Natural killer cell treated with Interleukin-12 subunit alpha and Interleukin-12 subunit beta and Interleukin-15 and Interleukin-18, amount 100 ng/mL, for 72 hours (primary cell): ENCODE measurements around the gene ZNRD2. TPM values are rescaled to one million over a fixed set of nuclear protein-coding genes. Genes with fewer than 3 reads are reported as not detected.
A peak's percentile ranks its signal among the peaks of the same experiment; 100 is the strongest.
"Not testable (repeated sequence)": the region's sequence is repeated elsewhere in the genome, so short reads cannot be mapped to it uniquely, and the experiment has no call there.

Experiments
- ATAC-seq, 2 donors: fragments of 150-1000 bp; cut with Tn5 transposase in 1 of 2; sonication (Bioruptor Pico), chemical (Tn5 transposase) in 1 of 2; 2 replicates each; pipeline ENCODE4 v1.10.0; 2021
- DNase-seq: peaks from one replicate; pipeline ENCODE4 v3.0.0; 2022; ENCODE audit warnings: low spot score
- H3K27ac Mint-ChIP-seq, 2 donors: 1 replicate in 1 of 2; 2 replicates in 1 of 2; pipeline ENCODE4 v1.8.0; 2022; ENCODE audit warnings: mixed read lengths in 2 of 2, mild to moderate bottlenecking in 1 of 2, moderate library complexity in 1 of 2
- H3K27me3 Mint-ChIP-seq, 2 donors: 1 replicate in 1 of 2; 2 replicates in 1 of 2; pipeline ENCODE4 v1.8.0; 2022; ENCODE audit warnings: mixed read lengths in 2 of 2
- H3K36me3 Mint-ChIP-seq: one replicate; pipeline ENCODE4 v1.8.0; 2022; ENCODE audit warnings: mixed read lengths
- H3K4me1 Mint-ChIP-seq, 2 donors: 1 replicate in 1 of 2; 2 replicates in 1 of 2; pipeline ENCODE4 v1.8.0; 2022; ENCODE audit warnings: low read depth in 2 of 2, mixed read lengths in 2 of 2, mild to moderate bottlenecking in 1 of 2
- H3K4me3 Mint-ChIP-seq: one replicate; pipeline ENCODE4 v1.8.0; 2022; ENCODE audit warnings: mixed read lengths
- H3K9me3 Mint-ChIP-seq: 2 replicates; pipeline ENCODE4 v1.8.0; 2022; ENCODE audit warnings: mixed read lengths
- total RNA-seq, 2 donors: library from RNA; stranded (reverse); gene quantifications; one replicate each; pipeline ENCODE4 v1.2.3, GENCODE V29; 2022

The ZNRD2 gene, protein sequence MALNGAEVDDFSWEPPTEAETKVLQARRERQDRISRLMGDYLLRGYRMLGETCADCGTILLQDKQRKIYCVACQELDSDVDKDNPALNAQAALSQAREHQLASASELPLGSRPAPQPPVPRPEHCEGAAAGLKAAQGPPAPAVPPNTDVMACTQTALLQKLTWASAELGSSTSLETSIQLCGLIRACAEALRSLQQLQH
- 10 to 100 TPM; 55.8 to 89.3 TPM for total RNA-seq

DNA sequence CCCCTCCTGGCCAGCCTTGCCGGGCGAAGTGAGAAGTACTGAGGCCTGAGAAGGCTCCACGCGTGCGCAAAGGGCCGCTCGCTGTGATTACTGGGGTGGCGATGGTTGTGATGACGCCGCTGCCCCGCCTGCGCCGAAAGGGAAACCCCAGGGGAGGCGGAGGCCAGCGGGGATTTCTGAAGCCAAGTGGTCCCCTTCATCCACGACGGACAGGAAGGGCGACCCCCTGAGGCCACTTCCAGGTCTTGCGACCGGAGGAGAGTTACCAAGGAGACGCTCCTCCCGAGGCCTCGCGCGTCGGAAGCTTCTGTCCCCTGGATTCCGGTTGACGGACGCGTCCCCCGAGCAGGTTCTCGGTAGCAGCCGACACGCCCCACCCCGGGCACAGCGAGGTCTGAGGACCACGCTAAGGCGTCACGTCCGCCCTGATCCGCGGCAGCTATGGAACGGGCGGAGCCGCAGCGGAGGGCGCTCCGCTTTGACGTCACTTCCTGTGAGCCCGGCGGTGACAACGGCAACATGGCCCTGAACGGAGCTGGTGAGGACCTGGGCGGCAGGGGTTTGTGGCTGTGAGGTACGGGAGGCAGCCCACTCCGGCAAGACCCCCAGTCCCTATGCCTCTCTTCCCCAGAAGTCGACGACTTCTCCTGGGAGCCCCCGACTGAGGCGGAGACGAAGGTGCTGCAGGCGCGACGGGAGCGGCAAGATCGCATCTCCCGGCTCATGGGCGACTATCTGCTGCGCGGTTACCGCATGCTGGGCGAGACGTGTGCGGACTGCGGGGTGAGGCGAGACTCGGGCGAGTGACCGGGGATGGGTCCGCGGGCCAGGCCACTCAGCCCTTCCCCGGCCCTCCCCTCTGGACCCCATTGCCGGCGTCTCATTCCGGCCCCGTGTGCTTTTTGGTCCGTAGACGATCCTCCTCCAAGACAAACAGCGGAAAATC, at the start of gene ZNRD2:
Gene ZNRD2 (plus strand): TSS at position 505 of the 946 bp plus-strand sequence. CDS start 15 bp downstream, at position 520.
- Mint-ChIP-seq H3K9me3 (no peaks in the 10 kb centered on the region), H3K4me3 (peak within 1 kb of the TSS; percentile 89), H3K27ac (peak within 1 kb of the TSS; percentile 87 to 99), H3K36me3 (no peaks in the 10 kb centered on the region), H3K27me3 (no peaks in the 10 kb centered on the region), H3K4me1 (peaks cover 63 to 76% of the 10 kb centered on the region in 2 donors)
- DNase-seq (peak; percentile 100), ATAC-seq (peak; percentile 86 to 89)

DNA sequence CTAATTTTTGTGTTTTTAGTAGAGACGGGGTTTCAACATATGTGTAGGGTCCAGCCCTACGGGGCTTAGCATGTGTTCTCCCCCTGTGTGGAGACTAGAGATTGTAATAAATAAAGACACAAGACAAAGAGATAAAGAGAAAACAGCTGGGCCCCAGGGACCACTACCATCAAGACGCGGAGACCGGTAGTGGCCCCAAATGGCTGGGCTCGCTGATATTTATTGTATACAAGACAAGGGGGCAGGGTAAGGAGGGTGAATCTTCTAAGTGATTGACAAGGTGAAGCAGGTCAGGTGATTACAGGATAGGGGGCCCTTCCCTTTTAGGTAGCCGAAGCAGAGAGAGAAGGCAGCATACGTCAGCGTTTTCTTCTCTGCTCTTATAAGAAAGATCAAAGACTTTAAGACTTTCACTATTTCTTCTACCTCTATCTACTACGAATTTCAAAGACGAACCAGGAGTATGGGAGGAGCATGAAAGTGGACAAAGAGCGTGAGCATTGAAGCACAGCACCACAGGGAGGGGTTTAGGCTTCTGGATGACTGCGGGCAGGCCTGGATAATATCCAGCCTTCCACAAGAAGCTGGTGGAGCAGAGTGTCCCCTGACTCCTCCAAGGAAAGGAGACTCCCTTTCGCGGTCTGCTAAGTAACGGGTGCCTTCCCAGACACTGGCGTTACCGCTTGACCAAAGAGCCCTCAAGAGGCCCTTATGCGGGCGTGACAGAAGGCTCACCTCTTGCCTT, 48.3 kb upstream of the ZNRD2 start:
- Mint-ChIP-seq H3K4me1 (peaks cover 18 to 27% of the 10 kb centered on the region in 2 donors), H3K27ac (peak overlapping the region in 1 of 2 donors; percentile 51)
- not testable (repeated sequence) for H3K4me3 Mint-ChIP-seq, H3K36me3 Mint-ChIP-seq, ATAC-seq, DNase-seq, H3K9me3 Mint-ChIP-seq, H3K27me3 Mint-ChIP-seq

- H3K27me3 Mint-ChIP-seq, H3K36me3 Mint-ChIP-seq, ATAC-seq, DNase-seq, H3K9me3 Mint-ChIP-seq: not testable (repeated sequence)
- Mint-ChIP-seq H3K4me3 (peak overlapping the region; percentile 38), H3K27ac (peak overlapping the region in 1 of 2 donors; percentile 52), H3K4me1 (peaks cover 18 to 29% of the 10 kb centered on the region in 2 donors)
Observed at GRCh38 chr11:65522718-65523630, 47.3 kb upstream of the ZNRD2 start.

- not testable (repeated sequence) for H3K36me3 Mint-ChIP-seq, DNase-seq, ATAC-seq, H3K27me3 Mint-ChIP-seq, H3K4me3 Mint-ChIP-seq, H3K9me3 Mint-ChIP-seq
- peak overlapping the region in 1 of 2 donors; percentile 52 for H3K27ac Mint-ChIP-seq
- H3K4me1 Mint-ChIP-seq: peaks cover 19 to 29% of the 10 kb centered on the region in 2 donors
Observed at GRCh38 chr11:65523631-65523968, 46.7 kb upstream of the ZNRD2 start.

GRCh38 chr11:65524014-65524740, 46.1 kb upstream of the ZNRD2 start:
- Mint-ChIP-seq H3K36me3 (no peaks in the 10 kb centered on the region), H3K27me3 (no peaks in the 10 kb centered on the region), H3K4me1 (peaks cover 23 to 32% of the 10 kb centered on the region in 2 donors), H3K4me3 (peak overlapping the region; percentile 38), H3K27ac (peak overlapping the region; percentile 35 to 52), H3K9me3 (no peaks in the 10 kb centered on the region)
- ATAC-seq: peak in 1 of 2 donors; percentile 1
- DNase-seq: no peak

DNA sequence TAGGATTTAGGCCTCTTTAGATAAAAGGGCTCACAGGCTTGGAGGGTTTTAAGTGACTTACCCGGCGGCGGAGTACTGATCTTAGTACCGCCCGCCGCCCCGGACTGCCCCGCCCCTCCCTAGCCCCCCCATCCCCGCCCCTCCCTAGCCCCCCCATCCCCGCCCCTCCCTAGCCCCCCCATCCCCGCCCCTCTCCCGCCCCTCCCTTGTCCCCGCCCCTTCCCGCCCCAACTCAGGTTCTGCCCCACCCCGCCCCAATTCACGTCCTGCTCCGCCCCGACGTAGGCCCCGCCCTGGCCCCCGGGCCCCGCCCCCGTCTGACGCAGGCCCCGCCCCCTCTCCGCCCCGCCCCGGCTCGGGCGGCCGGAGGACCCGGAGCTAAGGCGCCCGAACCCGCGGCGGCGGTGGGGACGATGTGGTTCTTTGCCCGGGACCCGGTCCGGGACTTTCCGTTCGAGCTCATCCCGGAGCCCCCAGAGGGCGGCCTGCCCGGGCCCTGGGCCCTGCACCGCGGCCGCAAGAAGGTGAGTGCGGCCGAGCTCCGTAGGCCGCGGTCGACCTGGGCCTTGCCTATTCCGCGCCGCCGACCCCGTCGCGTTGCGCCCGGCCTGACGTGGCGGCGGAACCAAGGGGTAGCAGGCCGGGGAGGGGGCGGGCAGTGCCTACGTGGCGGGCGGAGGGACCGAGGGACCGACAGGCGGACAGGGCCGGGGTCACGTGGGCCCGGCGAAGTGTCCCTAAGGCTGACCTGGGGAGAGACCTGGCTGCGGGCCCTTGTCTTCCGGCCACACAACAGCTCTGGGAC, 45.3 kb upstream of the ZNRD2 start, which contains the start of gene SCYL1:
Gene SCYL1 (plus strand): TSS at position 343 of the 805 bp plus-strand sequence. CDS start 71 bp downstream, at position 414.
- H3K27ac Mint-ChIP-seq: peak within 1 kb of the TSS; percentile 60 to 89
- peaks cover 23 to 34% of the 10 kb centered on the region in 2 donors for H3K4me1 Mint-ChIP-seq

DNA sequence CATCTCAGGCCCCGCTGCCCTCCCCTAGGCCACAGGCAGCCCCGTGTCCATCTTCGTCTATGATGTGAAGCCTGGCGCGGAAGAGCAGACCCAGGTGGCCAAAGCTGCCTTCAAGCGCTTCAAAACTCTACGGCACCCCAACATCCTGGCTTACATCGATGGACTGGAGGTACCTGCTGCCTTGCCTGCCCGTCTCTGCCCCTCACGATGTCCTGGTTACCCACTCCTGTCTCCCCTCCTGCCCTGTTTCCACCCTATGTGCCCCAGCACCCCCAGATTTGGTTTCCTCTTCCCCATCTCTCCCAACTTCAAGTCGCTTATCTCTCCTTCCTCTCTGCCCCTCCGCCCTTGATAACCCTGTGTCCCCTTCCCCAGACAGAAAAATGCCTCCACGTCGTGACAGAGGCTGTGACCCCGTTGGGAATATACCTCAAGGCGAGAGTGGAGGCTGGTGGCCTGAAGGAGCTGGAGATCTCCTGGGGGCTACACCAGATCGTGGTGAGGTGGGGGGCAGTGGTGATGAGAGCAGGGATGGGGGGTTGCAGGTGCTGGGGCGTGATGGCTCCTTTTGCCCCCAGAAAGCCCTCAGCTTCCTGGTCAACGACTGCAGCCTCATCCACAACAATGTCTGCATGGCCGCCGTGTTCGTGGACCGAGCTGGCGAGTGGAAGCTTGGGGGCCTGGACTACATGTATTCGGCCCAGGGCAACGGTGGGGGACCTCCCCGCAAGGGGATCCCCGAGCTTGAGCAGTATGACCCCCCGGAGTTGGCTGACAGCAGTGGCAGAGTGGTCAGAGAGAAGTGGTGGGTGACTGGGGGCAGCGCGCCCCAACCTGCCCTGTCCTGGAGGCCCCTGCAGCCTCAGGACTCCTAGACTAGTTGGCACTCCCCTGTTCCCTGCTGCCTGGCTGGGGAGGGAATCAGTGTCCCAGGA, 44.5 kb upstream of the ZNRD2 start:
- ATAC-seq (no peak), DNase-seq (no peak)
- Mint-ChIP-seq H3K36me3 (no peaks in the 10 kb centered on the region), H3K4me1 (peaks cover 23 to 34% of the 10 kb centered on the region in 2 donors), H3K27ac (peak overlapping the region; percentile 60 to 89), H3K9me3 (no peaks in the 10 kb centered on the region), H3K27me3 (no peaks in the 10 kb centered on the region), H3K4me3 (peak overlapping the region; percentile 92)

More for the DNA sequence above, 45.3 kb upstream of the ZNRD2 start, which contains the start of gene SCYL1:
- H3K9me3 Mint-ChIP-seq: no peaks in the 10 kb centered on the region
- ATAC-seq (peak; percentile 98), DNase-seq (peak; percentile 84)
- peak within 1 kb of the TSS; percentile 92 for H3K4me3 Mint-ChIP-seq
- no peaks in the 10 kb centered on the region for H3K27me3 Mint-ChIP-seq
- no peaks in the 10 kb centered on the region for H3K36me3 Mint-ChIP-seq

- no peak overlapping the region for H3K27ac Mint-ChIP-seq
- H3K27me3 Mint-ChIP-seq: no peaks in the 10 kb centered on the region
- no peak for DNase-seq
- H3K4me3 Mint-ChIP-seq: peak overlapping the region; percentile 60
- peaks cover 23 to 33% of the 10 kb centered on the region in 2 donors for H3K4me1 Mint-ChIP-seq
- H3K9me3 Mint-ChIP-seq: no peaks in the 10 kb centered on the region
- H3K36me3 Mint-ChIP-seq: no peaks in the 10 kb centered on the region
- no peak for ATAC-seq
Observed at GRCh38 chr11:65526744-65527143, 43.5 kb upstream of the ZNRD2 start.

GRCh38 chr11:65528819-65529350, 41.4 kb upstream of the ZNRD2 start:
- Mint-ChIP-seq H3K9me3 (no peaks in the 10 kb centered on the region), H3K27ac (no peak overlapping the region), H3K4me3 (no peak overlapping the region), H3K27me3 (no peaks in the 10 kb centered on the region), H3K4me1 (peaks cover 12 to 19% of the 10 kb centered on the region in 2 donors), H3K36me3 (no peaks in the 10 kb centered on the region)
- no peak for ATAC-seq
- no peak for DNase-seq

- no peaks in the 10 kb centered on the region for H3K27me3 Mint-ChIP-seq
- no peaks in the 10 kb centered on the region for H3K9me3 Mint-ChIP-seq
- DNase-seq (no peak), ATAC-seq (no peak)
- no peak overlapping the region for H3K27ac Mint-ChIP-seq
- H3K4me3 Mint-ChIP-seq: no peak overlapping the region
- H3K36me3 Mint-ChIP-seq: no peaks in the 10 kb centered on the region
- H3K4me1 Mint-ChIP-seq: peaks cover 6 to 17% of the 10 kb centered on the region in 2 donors
Observed at GRCh38 chr11:65529475-65530156, 40.7 kb upstream of the ZNRD2 start.
